Measurements from ENCODE around the gene FMN1. TPM values are rescaled to one million over a fixed set of nuclear protein-coding genes. Genes with fewer than 3 reads are reported as not detected.
A peak's percentile ranks its signal among the peaks of the same experiment; 100 is the strongest.

The FMN1 gene
- total RNA-seq (ENCODE audit: insufficient read depth, low replicate concordance): 12.0 TPM

GRCh38 chr15:33194704-33195670 lies at the start of gene FMN1:
FMN1 (minus strand) TSS chr15:33194714; CDS start chr15:33154914, 39,800 bp downstream.
- peak; percentile 93 for DNase-seq (ENCODE audit: low spot score)

GRCh38 chr15:33243869-33244268 lies 49.4 kb upstream of the FMN1 start:
- DNase-seq (ENCODE audit: low spot score): peak; percentile 19

- no peak for DNase-seq (ENCODE audit: low spot score)
Observed at GRCh38 chr15:33243393-33243792, 48.9 kb upstream of the FMN1 start.

- peak; percentile 21 for DNase-seq (ENCODE audit: low spot score)
Observed at GRCh38 chr15:33242669-33243191, 48.2 kb upstream of the FMN1 start.

GRCh38 chr15:33242165-33242564 lies 47.7 kb upstream of the FMN1 start:
- DNase-seq (ENCODE audit: low spot score): peak; percentile 76

GRCh38 chr15:33236841-33237509 lies 42.5 kb upstream of the FMN1 start:
- no peak for DNase-seq (ENCODE audit: low spot score)

- DNase-seq (ENCODE audit: low spot score): peak; percentile 68
Observed at GRCh38 chr15:33234020-33234461, 39.5 kb upstream of the FMN1 start.

GRCh38 chr15:33226559-33227181 lies 32.2 kb upstream of the FMN1 start:
- DNase-seq (ENCODE audit: low spot score): peak; percentile 35

- no peak for DNase-seq (ENCODE audit: low spot score)
Observed at GRCh38 chr15:33218071-33218491, 23.6 kb upstream of the FMN1 start.

- no peak for DNase-seq (ENCODE audit: low spot score)
Observed at GRCh38 chr15:33215941-33216872, 21.7 kb upstream of the FMN1 start.

- DNase-seq (ENCODE audit: low spot score): no peak
Observed at GRCh38 chr15:33211176-33211808, 16.8 kb upstream of the FMN1 start.

GRCh38 chr15:33209575-33210481 lies 15.3 kb upstream of the FMN1 start:
- no peak for DNase-seq (ENCODE audit: low spot score)

GRCh38 chr15:33207646-33208045 lies 13.1 kb upstream of the FMN1 start:
- no peak for DNase-seq (ENCODE audit: low spot score)

GRCh38 chr15:33206366-33206765 lies 11.9 kb upstream of the FMN1 start:
- no peak for DNase-seq (ENCODE audit: low spot score)

- DNase-seq (ENCODE audit: low spot score): no peak
Observed at GRCh38 chr15:33204926-33205325, 10.4 kb upstream of the FMN1 start.

- DNase-seq (ENCODE audit: low spot score): no peak
Observed at GRCh38 chr15:33204087-33204486, 9.6 kb upstream of the FMN1 start.

- DNase-seq (ENCODE audit: low spot score): peak; percentile 6
Observed at GRCh38 chr15:33201491-33202231, 7.1 kb upstream of the FMN1 start.

GRCh38 chr15:33200903-33201302 lies 6.4 kb upstream of the FMN1 start:
- no peak for DNase-seq (ENCODE audit: low spot score)
